RWPE2 (cell line): ENCODE measurements around the gene NEO1.

Experiments
- ATAC-seq: fragments of 200-7000 bp; cut with Tn5 transposase; 3 replicates; pipeline ENCODE4 v1.9.1; 2021; ENCODE audit warnings: low read depth
- DNase-seq: peaks from one replicate; pipeline ENCODE4 v3.0.0-alpha.2; 2020; ENCODE audit warnings: low spot score
- H3K27ac ChIP-seq: fragments of 450-650 bp; 2 replicates; pipeline ENCODE4 v1.5.1; 2017; ENCODE audit warnings: mild to moderate bottlenecking; ENCODE audit not compliant: poor library complexity, severe bottlenecking
- H3K27me3 ChIP-seq: fragments of 250-450 bp; sonication (Bioruptor Pico); 2 replicates; pipeline ENCODE4 v1.5.1; 2021; ENCODE audit warnings: mild to moderate bottlenecking, moderate library complexity; ENCODE audit not compliant: insufficient read depth, poor library complexity, severe bottlenecking
- H3K36me3 ChIP-seq: fragments of 250-450 bp; sonication (Bioruptor Pico); 2 replicates; pipeline ENCODE4 v1.5.1; 2020; ENCODE audit warnings: low read depth, mild to moderate bottlenecking, moderate library complexity
- H3K4me1 ChIP-seq: fragments of 250-450 bp; sonication (Bioruptor Pico); 2 replicates; pipeline ENCODE4 v1.5.1; 2021; ENCODE audit warnings: mild to moderate bottlenecking, moderate library complexity; ENCODE audit not compliant: insufficient read depth, poor library complexity, severe bottlenecking
- H3K4me3 ChIP-seq: fragments of 250-450 bp; sonication (Bioruptor Pico); 2 replicates; pipeline ENCODE4 v1.5.1; 2021; ENCODE audit warnings: mild to moderate bottlenecking, moderate library complexity; ENCODE audit not compliant: severe bottlenecking
- H3K9me3 ChIP-seq: fragments of 250-450 bp; sonication (Bioruptor Pico); 2 replicates; pipeline ENCODE4 v1.5.1; 2021; ENCODE audit warnings: mild to moderate bottlenecking, moderate library complexity; ENCODE audit not compliant: severe bottlenecking
- CTCF ChIP-seq: fragments of 450-650 bp; IDR thresholded peaks from one replicate; pipeline ENCODE4 v1.5.1; 2017; ENCODE audit warnings: mild to moderate bottlenecking, moderate library complexity; ENCODE audit not compliant: poor library complexity, severe bottlenecking

The NEO1 gene

GRCh38 chr15:73329501-73330200 lies 277.4 kb downstream of the NEO1 start:
- no peak overlapping the region for H3K27ac ChIP-seq
- H3K4me3 ChIP-seq = no peak overlapping the region
- H3K36me3 ChIP-seq = no peaks in the 10 kb centered on the region
- TF ChIP-seq CTCF = no peak
- H3K9me3 ChIP-seq = no peaks in the 10 kb centered on the region
- ATAC-seq = no peak
- peak; percentile 69 for DNase-seq
- no peaks in the 10 kb centered on the region for H3K4me1 ChIP-seq
- no peaks in the 10 kb centered on the region for H3K27me3 ChIP-seq

GRCh38 chr15:73330206-73331051 lies 278.2 kb downstream of the NEO1 start:
- no peaks in the 10 kb centered on the region for H3K9me3 ChIP-seq
- ATAC-seq (no peak), DNase-seq (peak; percentile 56)
- no peak for TF ChIP-seq CTCF
- no peaks in the 10 kb centered on the region for H3K4me1 ChIP-seq
- peaks cover 4% of the 10 kb centered on the region for H3K27me3 ChIP-seq
- H3K4me3 ChIP-seq = no peak overlapping the region
- H3K36me3 ChIP-seq = no peaks in the 10 kb centered on the region
- H3K27ac ChIP-seq = no peak overlapping the region

GRCh38 chr15:73331501-73331900 lies 279.2 kb downstream of the NEO1 start:
- no peaks in the 10 kb centered on the region for H3K4me1 ChIP-seq
- no peak overlapping the region for H3K4me3 ChIP-seq
- DNase-seq (no peak), ATAC-seq (no peak)
- H3K27me3 ChIP-seq = peaks cover 4% of the 10 kb centered on the region
- H3K36me3 ChIP-seq = no peaks in the 10 kb centered on the region
- TF ChIP-seq CTCF = no peak
- H3K27ac ChIP-seq = no peak overlapping the region
- no peaks in the 10 kb centered on the region for H3K9me3 ChIP-seq

GRCh38 chr15:73331991-73332925 lies 280.0 kb downstream of the NEO1 start:
- ATAC-seq = no peak
- peak; percentile 69 for DNase-seq
- Histone ChIP-seq H3K36me3 (no peaks in the 10 kb centered on the region), H3K9me3 (no peaks in the 10 kb centered on the region), H3K27me3 (peaks cover 4% of the 10 kb centered on the region), H3K4me3 (no peak overlapping the region), H3K4me1 (no peaks in the 10 kb centered on the region), H3K27ac (no peak overlapping the region)
- TF ChIP-seq CTCF = no peak
